ENCODE results near the gene FANCG. TPM values are rescaled to one million over a fixed set of nuclear protein-coding genes. Genes with fewer than 3 reads are reported as not detected.

The FANCG gene
- total and polyA plus RNA-seq, 2 of the 8 experiments (the other 6 are each of a cell fraction or from before 2014, with no cell fraction given) = 66.6 to 87.1 TPM

- TF ChIP-seq POLR2A (IDR thresholded peaks at IDR 0.05; ENCODE audit: control extremely low read depth in 1 of 2, low read depth in 2 of 2, low read length in 2 of 2) (no peak), HDAC2 (IDR thresholded peaks at IDR 0.05; ENCODE audit: borderline replicate concordance in 1 of 2, low read depth in 2 of 2, low read length in 2 of 2) (no peak; a peak in 1 of 4 replicates), E2F6 (IDR thresholded peaks at IDR 0.05) (peak; percentile 53; the same call in 1 of the 2 replicates), CHD2 (IDR thresholded peaks at IDR 0.05; ENCODE audit: low read length) (no peak), CREB1 (IDR thresholded peaks at IDR 0.05) (peak; percentile 65; the same call in 1 of the 2 replicates)
Observed at GRCh38 chr9:35115680-35116538, 36.2 kb upstream of the FANCG start, which contains the start of gene ATOSB (continued).

Data from H1 (cell line).